OCI-LY1 (cell line): Measurements from ENCODE around the gene RPL15.

Source experiments
- EZH2 ChIP-seq: fragments of 200-600 bp; sonication (generic), shearing (Covaris generic); IDR thresholded peaks from 2 replicates; pipeline ENCODE4 v1.8.0; 2017; ENCODE audit warnings: borderline replicate concordance, mixed run types, mild to moderate bottlenecking, antibody characterized with exemption, low read length, moderate library complexity, mixed read lengths
- TF ChIP-seq, protein P1 (sequence below): fragments of 200-600 bp; sonication (generic), shearing (Covaris generic); IDR thresholded peaks from 2 replicates; pipeline ENCODE4 v1.5.1; 2017; ENCODE audit warnings: mild to moderate bottlenecking, antibody characterized with exemption, low read length, moderate library complexity, mixed read lengths

DNA sequence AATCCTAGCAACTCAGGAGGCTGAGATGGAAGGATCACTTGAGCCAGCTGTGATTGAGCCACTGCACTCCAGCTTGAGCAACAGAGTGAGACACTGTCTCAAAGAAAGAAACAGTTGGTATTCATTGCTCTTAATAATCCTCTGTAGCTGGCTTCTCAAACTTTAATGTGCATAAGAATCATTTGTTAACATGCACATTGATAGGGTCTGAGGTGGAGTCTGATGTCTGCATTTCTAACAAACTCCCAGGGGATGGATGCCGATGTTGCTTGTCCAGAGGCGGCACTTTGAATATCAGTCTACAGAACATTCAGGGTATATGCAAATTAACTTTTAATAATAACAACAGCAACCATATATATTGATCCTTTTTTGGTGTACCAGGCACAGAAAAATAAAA lies 40.0 kb upstream of the RPL15 start:
- TF ChIP-seq, protein P1, sequence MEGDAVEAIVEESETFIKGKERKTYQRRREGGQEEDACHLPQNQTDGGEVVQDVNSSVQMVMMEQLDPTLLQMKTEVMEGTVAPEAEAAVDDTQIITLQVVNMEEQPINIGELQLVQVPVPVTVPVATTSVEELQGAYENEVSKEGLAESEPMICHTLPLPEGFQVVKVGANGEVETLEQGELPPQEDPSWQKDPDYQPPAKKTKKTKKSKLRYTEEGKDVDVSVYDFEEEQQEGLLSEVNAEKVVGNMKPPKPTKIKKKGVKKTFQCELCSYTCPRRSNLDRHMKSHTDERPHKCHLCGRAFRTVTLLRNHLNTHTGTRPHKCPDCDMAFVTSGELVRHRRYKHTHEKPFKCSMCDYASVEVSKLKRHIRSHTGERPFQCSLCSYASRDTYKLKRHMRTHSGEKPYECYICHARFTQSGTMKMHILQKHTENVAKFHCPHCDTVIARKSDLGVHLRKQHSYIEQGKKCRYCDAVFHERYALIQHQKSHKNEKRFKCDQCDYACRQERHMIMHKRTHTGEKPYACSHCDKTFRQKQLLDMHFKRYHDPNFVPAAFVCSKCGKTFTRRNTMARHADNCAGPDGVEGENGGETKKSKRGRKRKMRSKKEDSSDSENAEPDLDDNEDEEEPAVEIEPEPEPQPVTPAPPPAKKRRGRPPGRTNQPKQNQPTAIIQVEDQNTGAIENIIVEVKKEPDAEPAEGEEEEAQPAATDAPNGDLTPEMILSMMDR, result no peak
- no peak for TF ChIP-seq EZH2
